Stimulated activated CD4-positive, alpha-beta T cell treated with anti-CD3 and anti-CD28 coated beads, Interleukin-12 subunit alpha, Interleukin-12 subunit beta, amount 100 ng/mL, for 4 hours (primary cell): ENCODE measurements around the gene FABP1.

Experiments used
- DNase-seq: peaks from one replicate; pipeline ENCODE4 v3.0.0-alpha.2; 2020

FABP1 gene

GRCh38 chr2:88136817-88137216, 9.0 kb upstream of the FABP1 start:
- DNase-seq: no peak

GRCh38 chr2:88133875-88134274, 6.0 kb upstream of the FABP1 start:
- no peak for DNase-seq

- DNase-seq: no peak
These were observed 4.1 kb upstream of the FABP1 start for GRCh38 chr2:88131999-88132368.

- DNase-seq: no peak
These were observed 3.5 kb upstream of the FABP1 start for GRCh38 chr2:88131201-88131998.

- no peak for DNase-seq
These were observed 1.6 kb upstream of the FABP1 start for GRCh38 chr2:88129313-88129959.

GRCh38 chr2:88128654-88129312, 921 bp upstream of the FABP1 start:
- no peak for DNase-seq

GRCh38 chr2:88127638-88127887, 299 bp downstream of the FABP1 start:
- DNase-seq: no peak

GRCh38 chr2:88126772-88127637, 857 bp downstream of the FABP1 start:
- no peak for DNase-seq

GRCh38 chr2:88125924-88126771, 1.7 kb downstream of the FABP1 start:
- no peak for DNase-seq

GRCh38 chr2:88125344-88125923, 2.4 kb downstream of the FABP1 start:
- no peak for DNase-seq

GRCh38 chr2:88123975-88124917, 3.6 kb downstream of the FABP1 start:
- DNase-seq: no peak

GRCh38 chr2:88123164-88123974, 4.5 kb downstream of the FABP1 start:
- no peak for DNase-seq

- no peak for DNase-seq
These were observed 5.5 kb downstream of the FABP1 start for GRCh38 chr2:88122141-88122884.

GRCh38 chr2:88121678-88122077, 6.2 kb downstream of the FABP1 start:
- no peak for DNase-seq

- DNase-seq: no peak
These were observed 9.9 kb downstream of the FABP1 start for GRCh38 chr2:88117973-88118372.

- DNase-seq: no peak
These were observed 11.0 kb downstream of the FABP1 start for GRCh38 chr2:88116669-88117432.

GRCh38 chr2:88115825-88116518, 11.9 kb downstream of the FABP1 start:
- DNase-seq: no peak

GRCh38 chr2:88114889-88115288, 13.0 kb downstream of the FABP1 start:
- DNase-seq: no peak
